Mesothelial cell of epicardium (in vitro differentiated cells): ENCODE measurements around the gene TMEM11. TPM values are rescaled to one million over a fixed set of nuclear protein-coding genes. Genes with fewer than 3 reads are reported as not detected.

Experiments used
- DNase-seq, 2 experiments: peaks; one replicate each; pipeline ENCODE4 v3.0.0; 2021; ENCODE audit warnings: low spot score in 2 of 2; ENCODE audit not compliant: unreplicated experiment in 2 of 2
- H3K27ac Mint-ChIP-seq: 2 replicates; pipeline ENCODE4 v1.8.0; 2021; ENCODE audit warnings: mixed read lengths
- H3K27me3 Mint-ChIP-seq: 2 replicates; pipeline ENCODE4 v1.8.0; 2021; ENCODE audit warnings: low read depth, mixed read lengths
- H3K36me3 Mint-ChIP-seq: 2 replicates; pipeline ENCODE4 v1.8.0; 2021; ENCODE audit warnings: mixed read lengths
- H3K4me1 Mint-ChIP-seq: 2 replicates; pipeline ENCODE4 v1.8.0; 2021; ENCODE audit warnings: mixed read lengths
- H3K4me3 Mint-ChIP-seq: 2 replicates; pipeline ENCODE4 v1.8.0; 2021; ENCODE audit warnings: mild to moderate bottlenecking, moderate library complexity, mixed read lengths
- H3K9me3 Mint-ChIP-seq: 2 replicates; pipeline ENCODE4 v1.8.0; 2021; ENCODE audit warnings: mixed read lengths
- CTCF ChIP-seq: fragments of 200-600 bp; sonication (generic); IDR thresholded peaks from one replicate; pipeline ENCODE4 v1.5.0; 2021; ENCODE audit warnings: antibody characterized with exemption; ENCODE audit not compliant: unreplicated experiment
- total RNA-seq: library from RNA; stranded (reverse); gene quantifications from 3 replicates; pipeline ENCODE4 v1.2.1, GENCODE V29; 2021

Gene TMEM11
- total RNA-seq, 1 donor from 2014 or later, result 20.6 TPM

- H3K4me3 Mint-ChIP-seq, result peak within 1 kb of the TSS; percentile 78
Observed at GRCh38 chr17:21252796-21253645, 39.1 kb upstream of the TMEM11 start, which contains the start of gene NATD1. Gene NATD1, minus strand, starts transcription at chr17:21253410. Its CDS starts 146 bp downstream, at chr17:21253264.

GRCh38 chr17:21252289-21252795 is 38.4 kb upstream of the TMEM11 start:
- H3K9me3 Mint-ChIP-seq, result no peaks in the 10 kb centered on the region
- peaks cover 4% of the 10 kb centered on the region for H3K4me1 Mint-ChIP-seq
- H3K4me3 Mint-ChIP-seq, result peak overlapping the region; percentile 71
- no peak for DNase-seq
- H3K27ac Mint-ChIP-seq, result no peak overlapping the region
- TF ChIP-seq CTCF, result no peak
- no peaks in the 10 kb centered on the region for H3K36me3 Mint-ChIP-seq
- H3K27me3 Mint-ChIP-seq, result no peaks in the 10 kb centered on the region

More at GRCh38 chr17:21252796-21253645, 39.1 kb upstream of the TMEM11 start, which contains the start of gene NATD1:
- Mint-ChIP-seq H3K27me3 (no peaks in the 10 kb centered on the region), H3K9me3 (no peaks in the 10 kb centered on the region), H3K36me3 (no peaks in the 10 kb centered on the region), H3K4me1 (peaks cover 4% of the 10 kb centered on the region), H3K27ac (peak within 1 kb of the TSS; percentile 78)
- TF ChIP-seq CTCF, result no peak
- peak; percentile 59 to 72 for DNase-seq

- Mint-ChIP-seq H3K4me3 (peak overlapping the region; percentile 71), H3K36me3 (no peaks in the 10 kb centered on the region), H3K27me3 (no peaks in the 10 kb centered on the region), H3K4me1 (peaks cover 4% of the 10 kb centered on the region), H3K9me3 (no peaks in the 10 kb centered on the region), H3K27ac (no peak overlapping the region)
- no peak for DNase-seq
- no peak for TF ChIP-seq CTCF
Observed at GRCh38 chr17:21251337-21252010, 37.5 kb upstream of the TMEM11 start.

- Mint-ChIP-seq H3K36me3 (no peaks in the 10 kb centered on the region), H3K27ac (no peak overlapping the region), H3K9me3 (no peaks in the 10 kb centered on the region), H3K27me3 (no peaks in the 10 kb centered on the region), H3K4me3 (no peak overlapping the region), H3K4me1 (peaks cover 4% of the 10 kb centered on the region)
- TF ChIP-seq CTCF, result no peak
- DNase-seq, result no peak
Observed at GRCh38 chr17:21250854-21251253, 36.9 kb upstream of the TMEM11 start.

GRCh38 chr17:21249920-21250703 is 36.2 kb upstream of the TMEM11 start:
- DNase-seq, result no peak
- Mint-ChIP-seq H3K27ac (no peak overlapping the region), H3K27me3 (no peaks in the 10 kb centered on the region), H3K4me3 (no peak overlapping the region), H3K9me3 (no peaks in the 10 kb centered on the region), H3K4me1 (peaks cover 4% of the 10 kb centered on the region), H3K36me3 (no peaks in the 10 kb centered on the region)
- TF ChIP-seq CTCF, result no peak
